ENCODE measurements around the gene RAB27B. TPM values are rescaled to one million over a fixed set of nuclear protein-coding genes. Genes with fewer than 3 reads are reported as not detected.

RAB27B gene
- total RNA-seq, 1 donor from 2014 or later, result 0.41 TPM

- H3K4me3 Mint-ChIP-seq (ENCODE audit: unreplicated experiment), result no peak overlapping the region
- H3K36me3 Mint-ChIP-seq (ENCODE audit: low read depth, unreplicated experiment), result no peaks in the 10 kb centered on the region
- no peak for DNase-seq (ENCODE audit: low spot score)
- no peak overlapping the region for H3K27ac Mint-ChIP-seq (ENCODE audit: unreplicated experiment)
- no peaks in the 10 kb centered on the region for H3K9me3 Mint-ChIP-seq (ENCODE audit: unreplicated experiment)
- TF ChIP-seq, protein P1, sequence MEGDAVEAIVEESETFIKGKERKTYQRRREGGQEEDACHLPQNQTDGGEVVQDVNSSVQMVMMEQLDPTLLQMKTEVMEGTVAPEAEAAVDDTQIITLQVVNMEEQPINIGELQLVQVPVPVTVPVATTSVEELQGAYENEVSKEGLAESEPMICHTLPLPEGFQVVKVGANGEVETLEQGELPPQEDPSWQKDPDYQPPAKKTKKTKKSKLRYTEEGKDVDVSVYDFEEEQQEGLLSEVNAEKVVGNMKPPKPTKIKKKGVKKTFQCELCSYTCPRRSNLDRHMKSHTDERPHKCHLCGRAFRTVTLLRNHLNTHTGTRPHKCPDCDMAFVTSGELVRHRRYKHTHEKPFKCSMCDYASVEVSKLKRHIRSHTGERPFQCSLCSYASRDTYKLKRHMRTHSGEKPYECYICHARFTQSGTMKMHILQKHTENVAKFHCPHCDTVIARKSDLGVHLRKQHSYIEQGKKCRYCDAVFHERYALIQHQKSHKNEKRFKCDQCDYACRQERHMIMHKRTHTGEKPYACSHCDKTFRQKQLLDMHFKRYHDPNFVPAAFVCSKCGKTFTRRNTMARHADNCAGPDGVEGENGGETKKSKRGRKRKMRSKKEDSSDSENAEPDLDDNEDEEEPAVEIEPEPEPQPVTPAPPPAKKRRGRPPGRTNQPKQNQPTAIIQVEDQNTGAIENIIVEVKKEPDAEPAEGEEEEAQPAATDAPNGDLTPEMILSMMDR (IDR thresholded peaks at IDR 0.05; ENCODE audit: unreplicated experiment), result no peak
- H3K4me1 Mint-ChIP-seq (ENCODE audit: unreplicated experiment), result peaks cover 4% of the 10 kb centered on the region
- no peaks in the 10 kb centered on the region for H3K27me3 Mint-ChIP-seq (ENCODE audit: unreplicated experiment)
Measured at GRCh38 chr18:54829856-54830255, 1.6 kb downstream of the RAB27B start.

DNA sequence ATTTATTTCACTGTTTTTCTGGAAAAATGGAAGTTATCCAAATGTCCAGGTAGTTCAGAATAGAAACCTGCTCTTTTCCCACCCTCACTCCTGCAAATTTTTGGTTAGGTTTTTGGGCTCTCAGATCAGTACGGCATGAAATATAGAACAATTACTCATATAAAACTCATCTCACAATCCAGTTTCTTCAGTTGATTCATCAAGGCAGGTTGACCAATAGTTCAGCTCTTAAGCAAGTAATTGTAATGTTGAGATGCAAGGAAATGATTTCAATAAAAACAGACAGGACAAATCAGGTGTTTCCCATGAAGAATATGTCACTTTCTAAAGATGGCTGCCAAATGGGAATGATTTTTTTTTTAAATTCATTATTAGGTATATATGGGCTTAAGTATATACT is 2.0 kb downstream of the RAB27B start:
- Mint-ChIP-seq H3K9me3 (ENCODE audit: unreplicated experiment) (no peaks in the 10 kb centered on the region), H3K27ac (ENCODE audit: unreplicated experiment) (no peak overlapping the region), H3K4me1 (ENCODE audit: unreplicated experiment) (peaks cover 4% of the 10 kb centered on the region), H3K36me3 (ENCODE audit: low read depth, unreplicated experiment) (no peaks in the 10 kb centered on the region), H3K27me3 (ENCODE audit: unreplicated experiment) (no peaks in the 10 kb centered on the region), H3K4me3 (ENCODE audit: unreplicated experiment) (no peak overlapping the region)
- TF ChIP-seq, protein P1 (IDR thresholded peaks at IDR 0.05; ENCODE audit: unreplicated experiment), result no peak
- DNase-seq (ENCODE audit: low spot score), result no peak

DNA sequence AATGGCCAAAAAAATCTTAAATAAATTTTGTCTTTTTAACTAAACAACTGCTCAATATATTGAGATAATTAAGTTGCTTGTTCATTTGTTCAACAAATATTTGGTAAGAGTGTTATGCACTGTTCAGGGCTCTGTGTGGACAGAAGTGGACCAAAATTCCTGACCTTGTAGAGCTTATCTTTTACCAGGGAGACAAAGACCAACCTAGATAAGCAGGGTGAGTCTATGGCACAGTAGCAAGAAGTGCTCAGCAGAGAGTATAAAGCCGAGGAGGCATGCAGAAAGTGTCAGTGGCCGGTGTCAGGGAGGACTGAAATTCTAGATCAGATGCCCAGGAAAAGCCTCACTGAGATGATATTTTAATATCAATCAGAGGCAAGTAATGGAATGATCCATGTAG is 2.6 kb downstream of the RAB27B start:
- TF ChIP-seq, protein P1 (IDR thresholded peaks at IDR 0.05; ENCODE audit: unreplicated experiment), result no peak
- Mint-ChIP-seq H3K4me3 (ENCODE audit: unreplicated experiment) (no peak overlapping the region), H3K9me3 (ENCODE audit: unreplicated experiment) (no peaks in the 10 kb centered on the region), H3K36me3 (ENCODE audit: low read depth, unreplicated experiment) (no peaks in the 10 kb centered on the region), H3K27me3 (ENCODE audit: unreplicated experiment) (no peaks in the 10 kb centered on the region), H3K27ac (ENCODE audit: unreplicated experiment) (no peak overlapping the region), H3K4me1 (ENCODE audit: unreplicated experiment) (peaks cover 5% of the 10 kb centered on the region)
- DNase-seq (ENCODE audit: low spot score), result no peak

DNA sequence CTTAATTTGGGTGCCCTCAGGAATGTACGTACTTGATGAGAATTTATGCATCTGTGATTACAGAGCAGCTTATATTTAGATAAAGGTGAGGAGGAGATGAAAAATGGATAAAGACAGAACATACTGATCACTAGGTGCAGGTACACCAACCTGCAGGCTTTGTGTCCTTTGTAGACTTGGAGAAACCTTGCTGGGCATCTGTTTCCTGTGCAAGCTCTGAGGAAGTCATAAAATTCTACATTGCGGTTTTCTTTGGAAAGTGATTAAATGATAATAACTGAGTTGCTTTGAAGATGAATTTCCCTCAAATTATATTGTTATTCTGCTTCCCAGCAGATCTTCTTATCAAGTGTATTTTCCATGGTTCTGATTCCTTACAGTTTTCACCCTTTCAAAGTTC is 7.7 kb downstream of the RAB27B start:
- Mint-ChIP-seq H3K36me3 (ENCODE audit: low read depth, unreplicated experiment) (no peaks in the 10 kb centered on the region), H3K4me1 (ENCODE audit: unreplicated experiment) (peaks cover 3% of the 10 kb centered on the region), H3K9me3 (ENCODE audit: unreplicated experiment) (no peaks in the 10 kb centered on the region), H3K4me3 (ENCODE audit: unreplicated experiment) (no peak overlapping the region), H3K27ac (ENCODE audit: unreplicated experiment) (no peak overlapping the region), H3K27me3 (ENCODE audit: unreplicated experiment) (no peaks in the 10 kb centered on the region)
- DNase-seq (ENCODE audit: low spot score), result no peak
- TF ChIP-seq, protein P1 (IDR thresholded peaks at IDR 0.05; ENCODE audit: unreplicated experiment), result no peak

- H3K27me3 Mint-ChIP-seq (ENCODE audit: unreplicated experiment), result no peaks in the 10 kb centered on the region
- no peak overlapping the region for H3K4me3 Mint-ChIP-seq (ENCODE audit: unreplicated experiment)
- H3K27ac Mint-ChIP-seq (ENCODE audit: unreplicated experiment), result no peak overlapping the region
- H3K36me3 Mint-ChIP-seq (ENCODE audit: low read depth, unreplicated experiment), result no peaks in the 10 kb centered on the region
- no peaks in the 10 kb centered on the region for H3K4me1 Mint-ChIP-seq (ENCODE audit: unreplicated experiment)
- TF ChIP-seq, protein P1 (IDR thresholded peaks at IDR 0.05; ENCODE audit: unreplicated experiment), result no peak
- H3K9me3 Mint-ChIP-seq (ENCODE audit: unreplicated experiment), result no peaks in the 10 kb centered on the region
- no peak for DNase-seq (ENCODE audit: low spot score)
Measured at GRCh38 chr18:54843314-54843713, 15.0 kb downstream of the RAB27B start.
